ENCODE results near the gene RBM33.

The RBM33 gene

DNA sequence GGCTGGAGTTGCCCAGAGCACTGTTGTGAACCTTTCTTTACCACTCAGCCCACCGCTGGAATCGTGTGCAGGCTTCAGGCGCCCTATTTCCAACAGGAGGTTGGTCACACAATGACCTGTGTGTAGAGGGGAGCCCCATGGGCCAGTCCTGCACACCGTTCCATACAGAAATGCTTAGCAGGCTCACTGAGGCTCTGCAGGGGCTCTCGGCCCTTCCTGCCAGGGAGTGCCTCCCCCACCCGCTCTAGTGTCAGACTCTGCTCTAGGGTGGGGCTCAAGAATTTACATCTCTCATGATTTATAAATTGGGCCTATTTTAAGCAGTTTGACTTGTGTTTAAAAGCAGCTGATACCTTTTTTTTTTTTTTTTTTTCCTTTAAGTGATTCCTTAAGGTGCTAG is 125.8 kb downstream of the RBM33 start:
- TF ChIP-seq, protein P1, sequence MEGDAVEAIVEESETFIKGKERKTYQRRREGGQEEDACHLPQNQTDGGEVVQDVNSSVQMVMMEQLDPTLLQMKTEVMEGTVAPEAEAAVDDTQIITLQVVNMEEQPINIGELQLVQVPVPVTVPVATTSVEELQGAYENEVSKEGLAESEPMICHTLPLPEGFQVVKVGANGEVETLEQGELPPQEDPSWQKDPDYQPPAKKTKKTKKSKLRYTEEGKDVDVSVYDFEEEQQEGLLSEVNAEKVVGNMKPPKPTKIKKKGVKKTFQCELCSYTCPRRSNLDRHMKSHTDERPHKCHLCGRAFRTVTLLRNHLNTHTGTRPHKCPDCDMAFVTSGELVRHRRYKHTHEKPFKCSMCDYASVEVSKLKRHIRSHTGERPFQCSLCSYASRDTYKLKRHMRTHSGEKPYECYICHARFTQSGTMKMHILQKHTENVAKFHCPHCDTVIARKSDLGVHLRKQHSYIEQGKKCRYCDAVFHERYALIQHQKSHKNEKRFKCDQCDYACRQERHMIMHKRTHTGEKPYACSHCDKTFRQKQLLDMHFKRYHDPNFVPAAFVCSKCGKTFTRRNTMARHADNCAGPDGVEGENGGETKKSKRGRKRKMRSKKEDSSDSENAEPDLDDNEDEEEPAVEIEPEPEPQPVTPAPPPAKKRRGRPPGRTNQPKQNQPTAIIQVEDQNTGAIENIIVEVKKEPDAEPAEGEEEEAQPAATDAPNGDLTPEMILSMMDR (IDR thresholded peaks at IDR 0.05; ENCODE audit: low read depth, low read length): no peak
- no peak for DNase-seq (ENCODE audit: extremely low read depth, low read depth)

DNA sequence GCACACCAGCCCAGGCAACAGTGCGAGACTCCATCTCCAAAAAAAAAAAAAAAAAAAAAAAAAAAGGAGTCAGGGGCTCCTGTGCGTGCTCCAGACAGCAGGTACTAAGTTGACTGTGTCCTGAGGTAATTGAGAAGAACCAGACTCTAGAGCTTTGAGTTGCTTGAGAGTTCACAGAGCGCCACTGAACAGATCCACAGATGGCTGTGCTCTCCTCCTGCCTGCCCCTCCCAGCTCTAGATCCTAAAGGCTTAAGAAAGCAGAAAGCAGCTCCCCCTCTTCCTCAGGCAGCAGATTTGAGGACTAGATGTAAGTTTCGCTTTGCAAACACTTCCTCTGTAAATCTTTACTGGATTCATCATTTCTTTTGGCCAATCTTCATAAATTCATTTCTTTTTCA is 129.1 kb downstream of the RBM33 start:
- DNase-seq (ENCODE audit: extremely low read depth, low read depth): no peak
- TF ChIP-seq, protein P1 (IDR thresholded peaks at IDR 0.05; ENCODE audit: low read depth, low read length): no peak

DNA sequence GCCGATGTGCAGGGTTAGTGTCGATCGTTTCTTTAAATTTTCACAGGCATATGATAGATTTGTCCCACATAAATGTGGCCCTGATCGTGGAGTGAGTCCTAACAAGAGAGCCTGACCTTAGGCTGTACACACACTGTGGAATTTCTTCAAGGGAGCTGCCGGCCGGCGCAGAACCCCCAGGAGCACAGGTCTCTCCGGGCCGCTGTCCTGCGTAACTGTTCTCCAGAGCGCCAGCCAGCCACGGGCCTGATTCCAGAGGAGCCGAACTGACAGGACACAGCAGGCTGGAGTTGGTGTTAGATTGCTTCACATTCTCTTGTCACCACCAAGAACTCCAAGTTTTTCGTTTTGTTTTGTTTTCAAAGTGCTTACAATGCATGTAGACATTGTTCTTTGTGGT is 130.5 kb downstream of the RBM33 start:
- no peak for DNase-seq (ENCODE audit: extremely low read depth, low read depth)
- TF ChIP-seq, protein P1 (IDR thresholded peaks at IDR 0.05; ENCODE audit: low read depth, low read length): no peak

DNA sequence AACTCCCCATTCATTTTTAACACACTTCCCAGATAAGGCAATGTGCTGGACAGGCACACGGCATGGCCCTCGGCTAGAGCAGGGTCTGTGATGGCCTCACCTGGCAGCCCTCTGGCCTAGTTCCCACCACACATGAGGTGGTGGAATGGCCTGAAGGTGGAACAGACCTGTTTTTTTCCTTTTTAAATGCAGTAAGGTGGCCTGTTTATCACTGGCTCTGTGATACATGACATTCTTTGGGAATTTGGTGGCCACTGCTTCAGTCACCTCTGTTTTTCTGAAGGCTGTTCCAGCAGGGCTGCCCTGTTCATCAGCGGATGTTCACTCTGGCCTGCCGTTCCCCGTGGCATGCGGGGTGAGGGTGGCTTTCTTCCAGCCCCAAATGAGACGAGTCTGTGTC is 131.2 kb downstream of the RBM33 start:
- no peak for DNase-seq (ENCODE audit: extremely low read depth, low read depth)
- TF ChIP-seq, protein P1 (IDR thresholded peaks at IDR 0.05; ENCODE audit: low read depth, low read length): no peak

DNA sequence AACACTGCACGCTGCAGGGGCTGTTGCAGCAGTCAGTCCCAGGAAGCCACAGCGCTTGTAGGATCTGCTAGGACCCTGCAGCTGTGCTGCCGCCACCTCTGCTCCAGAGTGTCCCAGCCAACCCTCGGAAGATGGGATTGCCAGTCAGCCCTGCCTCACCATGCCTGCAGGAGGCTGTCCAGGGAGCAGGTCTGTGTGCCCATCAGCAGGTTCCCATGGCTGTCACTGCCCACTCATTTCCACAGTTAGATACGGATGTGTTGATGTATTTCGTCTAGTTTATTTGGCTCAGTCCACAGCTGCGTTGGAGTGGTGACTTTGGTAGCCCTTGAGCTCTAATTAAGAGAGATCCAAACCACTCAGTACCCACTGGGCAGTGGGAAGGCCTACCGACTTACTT is 132.1 kb downstream of the RBM33 start:
- TF ChIP-seq, protein P1 (IDR thresholded peaks at IDR 0.05; ENCODE audit: low read depth, low read length): no peak

DNA sequence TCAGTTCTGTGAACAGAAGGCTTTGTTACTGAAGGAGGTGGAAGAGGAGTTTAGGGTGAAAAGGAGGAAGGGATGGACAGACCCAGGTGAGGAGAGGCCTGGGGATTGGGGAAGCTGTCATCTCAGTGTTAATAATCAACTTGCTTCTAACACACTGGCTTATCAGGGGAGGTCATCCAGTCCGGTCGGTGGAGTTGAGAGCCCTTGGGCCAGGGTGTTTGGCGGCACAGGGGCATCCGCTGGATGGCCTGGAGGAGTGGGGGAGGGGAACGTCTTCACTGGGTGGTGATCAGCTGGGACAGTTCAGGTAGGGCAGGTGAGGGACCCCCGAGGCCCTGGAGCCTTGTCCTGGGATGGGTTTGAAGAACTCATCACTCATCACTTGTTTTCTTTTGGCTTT is 133.9 kb downstream of the RBM33 start:
- no peak for DNase-seq (ENCODE audit: extremely low read depth, low read depth)
- TF ChIP-seq, protein P1 (IDR thresholded peaks at IDR 0.05; ENCODE audit: low read depth, low read length): no peak

More for the DNA sequence above, 132.1 kb downstream of the RBM33 start:
- DNase-seq (ENCODE audit: extremely low read depth, low read depth): no peak

DNA sequence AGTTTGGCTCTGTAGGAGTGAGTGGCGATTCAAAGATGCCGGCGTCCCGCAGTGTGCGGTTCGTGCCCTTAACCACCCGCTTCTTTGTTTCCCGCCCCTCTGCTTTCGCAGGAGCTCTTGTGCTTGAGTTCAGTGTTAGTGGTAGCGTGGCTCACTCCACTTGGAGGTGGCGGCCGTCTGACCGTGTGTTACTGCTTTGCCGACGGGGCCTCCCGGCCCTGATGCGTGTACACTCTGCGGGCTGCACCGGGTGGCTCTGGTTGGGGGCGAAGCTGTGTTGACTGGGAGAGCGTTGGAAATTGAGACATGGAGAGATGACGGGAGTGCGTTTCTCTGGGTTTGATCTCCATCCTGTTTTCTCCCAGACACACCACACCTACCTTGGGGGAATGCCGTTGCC is 136.4 kb downstream of the RBM33 start:
- no peak for DNase-seq (ENCODE audit: extremely low read depth, low read depth)

More for the DNA sequence above, 136.4 kb downstream of the RBM33 start:
- TF ChIP-seq, protein P1 (IDR thresholded peaks at IDR 0.05; ENCODE audit: low read depth, low read length): no peak
